GM12891 (cell line): ENCODE measurements around the gene KRTAP7-1.

ENCODE experiments used
- DNase-seq: peaks from one replicate; pipeline ENCODE4 v3.0.0; 2011; ENCODE audit warnings: low spot score; ENCODE audit not compliant: insufficient read length
- FAIRE-seq: peaks from 2 replicates; lab custom pipeline; 2011; peaks lifted over from hg19 to GRCh38; lab: Jason Lieb, UNC
- PAX5 ChIP-seq: IDR thresholded peaks from 2 replicates; pipeline ENCODE4 v1.6.1; 2011; ENCODE audit warnings: low read length, moderate library complexity, mild to moderate bottlenecking; ENCODE audit not compliant: insufficient read depth, severe bottlenecking
- POLR2A ChIP-seq: IDR thresholded peaks from 2 replicates; pipeline ENCODE4 v1.6.1; 2011; ENCODE audit warnings: low read depth, low read length, control low read depth
- POLR2AphosphoS5 ChIP-seq: IDR thresholded peaks from 2 replicates; pipeline ENCODE4 v1.6.1; 2011; ENCODE audit warnings: low read depth, low read length, control low read depth
- POU2F2 ChIP-seq: IDR thresholded peaks from 2 replicates; pipeline ENCODE4 v1.6.1; 2011; ENCODE audit warnings: low read depth, mild to moderate bottlenecking, control low read depth, low read length, moderate library complexity
- SPI1 ChIP-seq: IDR thresholded peaks from 2 replicates; pipeline ENCODE4 v1.6.1; 2011; ENCODE audit warnings: low read depth, low read length, control low read depth
- TAF1 ChIP-seq: IDR thresholded peaks from 2 replicates; pipeline ENCODE4 v1.6.1; 2011; ENCODE audit warnings: low read depth, low read length, control low read depth

Gene KRTAP7-1

GRCh38 chr21:30800605-30801004 is 29.0 kb downstream of the KRTAP7-1 start:
- FAIRE-seq (no peak), DNase-seq (no peak)
- TF ChIP-seq SPI1 (no peak), POLR2AphosphoS5 (no peak), TAF1 (no peak), POLR2A (no peak), POU2F2 (no peak), PAX5 (no peak)

GRCh38 chr21:30793581-30794314 is 35.8 kb downstream of the KRTAP7-1 start:
- DNase-seq (no peak), FAIRE-seq (no peak)
- no peak for TF ChIP-seq PAX5
- TF ChIP-seq POLR2A = no peak
- no peak for TF ChIP-seq POU2F2
- TF ChIP-seq TAF1 = no peak
- TF ChIP-seq SPI1 = no peak
- TF ChIP-seq POLR2AphosphoS5 = no peak

- FAIRE-seq = no peak
- TF ChIP-seq SPI1 (no peak), POLR2AphosphoS5 (no peak), PAX5 (no peak), TAF1 (no peak), POLR2A (no peak), POU2F2 (no peak)
- DNase-seq = no peak
Measured at GRCh38 chr21:30779249-30779648, 50.3 kb downstream of the KRTAP7-1 start.
